ENCODE data around the gene CDK14.

DNA sequence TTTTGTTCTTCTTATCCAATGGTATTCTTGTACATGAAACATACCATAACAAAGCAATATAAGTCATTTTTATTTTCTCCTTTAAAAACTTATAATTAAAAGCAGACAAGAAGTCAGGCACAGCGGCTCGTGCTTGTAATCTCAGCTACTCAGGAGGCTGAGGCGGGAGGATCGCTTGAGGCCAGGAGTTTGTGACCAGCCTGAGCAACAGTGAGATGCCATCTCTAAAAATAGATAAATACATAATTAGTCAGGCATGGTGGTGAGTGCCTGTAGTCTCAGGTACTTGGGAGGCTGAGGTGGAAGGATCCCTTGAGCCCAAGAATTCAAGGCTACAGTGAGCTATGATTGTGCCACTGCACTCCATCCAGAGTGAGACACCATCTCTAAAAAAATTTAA lies 473.0 kb downstream of the CDK14 start:
- no peak for TF ChIP-seq CTCF (IDR thresholded peaks at IDR 0.05)
- TF ChIP-seq POLR2A (IDR thresholded peaks at IDR 0.05), result no peak

Data from esophagus squamous epithelium (tissue), 4 donors.